Measurements from ENCODE around the gene DHTKD1.
"Not testable (repeated sequence)": the region's sequence is repeated elsewhere in the genome, so short reads cannot be mapped to it uniquely, and the experiment has no call there.

DHTKD1 gene

GRCh38 chr10:12165999-12166775, 97.4 kb downstream of the DHTKD1 start:
- no peak for DNase-seq (ENCODE audit: low read depth)
- TF ChIP-seq, protein P1, sequence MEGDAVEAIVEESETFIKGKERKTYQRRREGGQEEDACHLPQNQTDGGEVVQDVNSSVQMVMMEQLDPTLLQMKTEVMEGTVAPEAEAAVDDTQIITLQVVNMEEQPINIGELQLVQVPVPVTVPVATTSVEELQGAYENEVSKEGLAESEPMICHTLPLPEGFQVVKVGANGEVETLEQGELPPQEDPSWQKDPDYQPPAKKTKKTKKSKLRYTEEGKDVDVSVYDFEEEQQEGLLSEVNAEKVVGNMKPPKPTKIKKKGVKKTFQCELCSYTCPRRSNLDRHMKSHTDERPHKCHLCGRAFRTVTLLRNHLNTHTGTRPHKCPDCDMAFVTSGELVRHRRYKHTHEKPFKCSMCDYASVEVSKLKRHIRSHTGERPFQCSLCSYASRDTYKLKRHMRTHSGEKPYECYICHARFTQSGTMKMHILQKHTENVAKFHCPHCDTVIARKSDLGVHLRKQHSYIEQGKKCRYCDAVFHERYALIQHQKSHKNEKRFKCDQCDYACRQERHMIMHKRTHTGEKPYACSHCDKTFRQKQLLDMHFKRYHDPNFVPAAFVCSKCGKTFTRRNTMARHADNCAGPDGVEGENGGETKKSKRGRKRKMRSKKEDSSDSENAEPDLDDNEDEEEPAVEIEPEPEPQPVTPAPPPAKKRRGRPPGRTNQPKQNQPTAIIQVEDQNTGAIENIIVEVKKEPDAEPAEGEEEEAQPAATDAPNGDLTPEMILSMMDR (IDR thresholded peaks at IDR 0.05; ENCODE audit: control insufficient read depth, extremely low read depth, insufficient read depth) = no peak
- H3K4me3 ChIP-seq (ENCODE audit: low read depth, low read length) = no peak overlapping the region

DNA sequence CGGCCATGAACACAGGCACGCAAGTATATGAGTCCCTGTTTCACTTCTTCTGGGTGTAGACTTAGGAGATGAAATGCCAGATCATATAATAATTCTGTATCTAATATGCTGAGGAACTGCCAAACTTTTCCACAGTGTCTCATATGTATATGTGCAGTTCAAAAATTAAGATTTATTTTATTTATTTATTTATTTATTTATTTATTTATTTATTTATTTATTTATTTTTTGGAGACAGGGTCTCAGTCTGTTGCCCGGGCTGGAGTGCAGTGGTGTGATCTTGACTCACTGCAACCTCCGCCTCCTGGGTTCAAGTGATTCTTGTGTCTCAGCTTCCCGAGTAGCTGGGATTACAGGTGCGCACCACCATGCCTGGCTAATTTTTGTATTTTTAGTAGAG, 102.8 kb downstream of the DHTKD1 start:
- not testable (repeated sequence) for H3K4me3 ChIP-seq (ENCODE audit: low read depth, low read length); DNase-seq (ENCODE audit: low read depth)

All from LNCaP clone FGC (cell line).